Measurements from ENCODE around the gene CREB5. TPM values are rescaled to one million over a fixed set of nuclear protein-coding genes. Genes with fewer than 3 reads are reported as not detected.

The CREB5 gene
- total and polyA plus RNA-seq, 8 donors, result 2.5 to 11.5 (median 3.6) TPM

DNA sequence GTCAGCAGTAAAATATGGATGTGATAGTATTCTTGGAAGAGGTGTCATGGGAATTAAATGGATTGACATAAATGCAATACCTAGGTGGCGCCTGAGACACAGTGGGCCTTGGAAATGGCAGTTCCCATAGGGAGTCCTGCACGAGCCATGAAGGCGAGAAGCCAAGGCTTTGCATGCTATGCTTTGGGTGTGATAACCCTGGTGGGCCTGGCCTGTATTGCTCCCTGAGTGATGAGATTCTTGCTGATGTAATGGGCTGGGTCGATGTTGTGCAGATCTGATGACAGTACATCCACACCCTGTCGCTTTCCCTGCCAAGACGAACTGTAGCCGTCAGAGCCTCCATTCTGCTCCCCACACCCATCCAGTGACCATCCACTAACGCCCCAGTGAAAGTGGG is 46.4 kb downstream of the CREB5 start:
- no peak for TF ChIP-seq CTCF (IDR thresholded peaks at IDR 0.05)
- H3K9me3 ChIP-seq, result no peaks in the 10 kb centered on the region
- no peaks in the 10 kb centered on the region for H3K4me1 ChIP-seq
- H3K27me3 ChIP-seq, result no peaks in the 10 kb centered on the region
- ATAC-seq, result no peak
- DNase-seq, result no peak
- H3K27ac ChIP-seq, result no peak overlapping the region
- no peak for FAIRE-seq
- no peak overlapping the region for H3K4me3 ChIP-seq
- intact Hi-C loops (cut with DNase I), result no loop called here
- 67 to 88% methylated on average over 8 of the region's 8 CpGs for WGBS, 2 donors
- no peaks in the 10 kb centered on the region for H3K36me3 ChIP-seq

GRCh38 chr7:28459306-28459705 is 47.0 kb downstream of the CREB5 start:
- Histone ChIP-seq H3K9me3 (no peaks in the 10 kb centered on the region), H3K4me1 (no peaks in the 10 kb centered on the region), H3K4me3 (no peak overlapping the region), H3K27me3 (no peaks in the 10 kb centered on the region), H3K27ac (no peak overlapping the region), H3K36me3 (no peaks in the 10 kb centered on the region)
- no peak for ATAC-seq
- intact Hi-C loops (cut with DNase I), result no loop called here
- no peak for DNase-seq
- WGBS, 2 donors, result 71 to 77% methylated on average over 4 of the region's 4 CpGs
- no peak for TF ChIP-seq CTCF (IDR thresholded peaks at IDR 0.05)
- no peak for FAIRE-seq

GRCh38 chr7:28465697-28466096 is 53.4 kb downstream of the CREB5 start:
- no peak for FAIRE-seq

DNA sequence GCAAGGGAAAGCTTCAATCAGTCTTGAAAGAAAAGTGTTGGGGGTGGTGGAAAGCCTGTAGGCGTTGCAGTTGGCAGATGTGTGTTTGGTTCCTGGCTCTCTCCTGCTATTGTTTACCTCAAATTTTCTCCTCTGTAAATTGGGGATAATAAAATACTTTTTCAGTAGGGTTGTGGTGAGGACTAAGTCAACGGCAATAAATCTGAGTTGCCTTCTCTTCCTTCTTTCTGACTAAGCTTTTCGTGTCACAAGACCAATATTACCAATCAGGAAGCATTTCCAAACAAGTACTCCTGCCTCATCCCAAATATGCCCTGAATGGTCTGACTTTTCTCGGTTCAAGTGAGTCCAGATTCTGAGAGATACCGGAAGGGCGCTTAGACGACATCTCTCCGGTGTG is 54.0 kb downstream of the CREB5 start:
- Histone ChIP-seq H3K4me3 (no peak overlapping the region), H3K4me1 (no peaks in the 10 kb centered on the region), H3K27me3 (peaks cover 0 to 4% (median 0%) of the 10 kb centered on the region in 4 donors), H3K36me3 (no peaks in the 10 kb centered on the region), H3K9me3 (no peaks in the 10 kb centered on the region), H3K27ac (no peak overlapping the region)
- no peak for DNase-seq
- no peak for TF ChIP-seq CTCF (IDR thresholded peaks at IDR 0.05)
- no peak for FAIRE-seq
- 67 to 70% methylated on average over 8 of the region's 8 CpGs for WGBS, 2 donors
- intact Hi-C loops (cut with DNase I), result no loop called here
- no peak for ATAC-seq

More at GRCh38 chr7:28465697-28466096, 53.4 kb downstream of the CREB5 start:
- no peaks in the 10 kb centered on the region for H3K4me1 ChIP-seq
- H3K27me3 ChIP-seq, result peaks cover 0 to 4% (median 0%) of the 10 kb centered on the region in 4 donors
- H3K27ac ChIP-seq, result no peak overlapping the region
- 75 to 77% methylated on average over 2 of the region's 2 CpGs for WGBS, 2 donors
- H3K36me3 ChIP-seq, result no peaks in the 10 kb centered on the region
- ATAC-seq (no peak), DNase-seq (no peak)
- no peak overlapping the region for H3K4me3 ChIP-seq
- intact Hi-C loops (cut with DNase I), result no loop called here
- no peaks in the 10 kb centered on the region for H3K9me3 ChIP-seq
- no peak for TF ChIP-seq CTCF (IDR thresholded peaks at IDR 0.05)

GRCh38 chr7:28466885-28467284 is 54.6 kb downstream of the CREB5 start:
- Histone ChIP-seq H3K36me3 (no peaks in the 10 kb centered on the region), H3K27ac (no peak overlapping the region), H3K27me3 (peaks cover 0 to 4% (median 0%) of the 10 kb centered on the region in 4 donors), H3K4me3 (no peak overlapping the region), H3K9me3 (no peaks in the 10 kb centered on the region), H3K4me1 (no peaks in the 10 kb centered on the region)
- FAIRE-seq (no peak), DNase-seq (no peak), ATAC-seq (no peak)
- no peak for TF ChIP-seq CTCF (IDR thresholded peaks at IDR 0.05)
- intact Hi-C loops (cut with DNase I), result no loop called here
- 42 to 50% methylated on average over 1 of the region's 1 CpG for WGBS, 2 donors

All from pancreas (tissue), 10 donors.